Measurements from ENCODE around the gene MAPK11. TPM values are rescaled to one million over a fixed set of nuclear protein-coding genes. Genes with fewer than 3 reads are reported as not detected.
A peak's percentile ranks its signal among the peaks of the same experiment; 100 is the strongest.

MAPK11 gene
- total RNA-seq, 1 experiment from 2014 or later = 7.6 TPM

- Histone ChIP-seq H3K9ac (ENCODE audit: low read length) (no peak overlapping the region), H4K20me1 (ENCODE audit: low read length) (no peaks in the 10 kb centered on the region), H3K27me3 (ENCODE audit: low read length) (no peaks in the 10 kb centered on the region), H3K9me3 (ENCODE audit: low read length) (no peaks in the 10 kb centered on the region), H3K27ac (ENCODE audit: low read length) (no peak overlapping the region), H3K36me3 (ENCODE audit: low read depth, low read length) (peaks cover 26% of the 10 kb centered on the region), H3K9me2 (replicated peaks; ENCODE audit: low read length) (no peaks in the 10 kb centered on the region), H3K4me3 (ENCODE audit: low read length) (no peak overlapping the region), H3F3A (ENCODE audit: low read length, unreplicated experiment) (no peaks in the 10 kb centered on the region), H3K4me2 (ENCODE audit: low read length) (no peak overlapping the region), H3K79me2 (ENCODE audit: low read length) (peaks cover 2% of the 10 kb centered on the region), H2AFZ (ENCODE audit: low read length) (no peak overlapping the region), H3K4me1 (ENCODE audit: insufficient read depth, low read length) (peaks cover 4% of the 10 kb centered on the region)
- DNase-seq (peak; percentile 16), ATAC-seq (no peak)
- intact Hi-C loops (cut with micrococcal nuclease) = no loop called here
- TF ChIP-seq CTCF (conservative IDR thresholded peaks at IDR 0.05; ENCODE audit: low read depth, low read length) (peak; percentile 63), EZH2 (IDR thresholded peaks at IDR 0.05; ENCODE audit: low read length, unreplicated experiment) (no peak)
- no TSS peak for BruUV-seq (replicated peaks)
- ChIA-PET CTCF (interaction anchor here (0.5 to 1.0 kb wide), 2 partner anchors 29 to 56 kb away, joined by 4 read pairs; no protein-coding TSS in a partner anchor), POLR2A (ENCODE audit: unreplicated experiment) (no interaction called here)
Observed at GRCh38 chr22:50276143-50276542, 6.0 kb upstream of the MAPK11 start.

GRCh38 chr22:50275181-50276055 lies 5.2 kb upstream of the MAPK11 start:
- DNase-seq (no peak), ATAC-seq (no peak)
- POLR2A ChIA-PET (ENCODE audit: unreplicated experiment) = no interaction called here
- Histone ChIP-seq H3K9me2 (replicated peaks; ENCODE audit: low read length) (no peaks in the 10 kb centered on the region), H3K27me3 (ENCODE audit: low read length) (no peaks in the 10 kb centered on the region), H3K4me3 (ENCODE audit: low read length) (no peak overlapping the region), H3K27ac (ENCODE audit: low read length) (no peak overlapping the region), H3K4me2 (ENCODE audit: low read length) (no peak overlapping the region), H2AFZ (ENCODE audit: low read length) (no peak overlapping the region), H3K79me2 (ENCODE audit: low read length) (no peaks in the 10 kb centered on the region), H3K9me3 (ENCODE audit: low read length) (no peaks in the 10 kb centered on the region), H4K20me1 (ENCODE audit: low read length) (no peaks in the 10 kb centered on the region), H3K4me1 (ENCODE audit: insufficient read depth, low read length) (peaks cover 11% of the 10 kb centered on the region), H3K9ac (ENCODE audit: low read length) (no peak overlapping the region), H3F3A (ENCODE audit: low read length, unreplicated experiment) (no peaks in the 10 kb centered on the region), H3K36me3 (ENCODE audit: low read depth, low read length) (peaks cover 22% of the 10 kb centered on the region)
- intact Hi-C loops (cut with micrococcal nuclease) = no loop called here
- CTCF ChIA-PET = interaction anchor here (1.0 kb wide), 1 partner anchor 30 kb away, joined by 4 read pairs; no protein-coding TSS in a partner anchor
- BruUV-seq (replicated peaks) = TSS peak; percentile 48
- TF ChIP-seq CTCF (conservative IDR thresholded peaks at IDR 0.05; ENCODE audit: low read depth, low read length) (no peak), EZH2 (IDR thresholded peaks at IDR 0.05; ENCODE audit: low read length, unreplicated experiment) (no peak), EZH2phosphoT487 (IDR thresholded peaks at IDR 0.05; ENCODE audit: borderline replicate concordance, low read length) (no peak)

- H3K36me3 ChIP-seq (ENCODE audit: low read depth, low read length) = peaks cover 22% of the 10 kb centered on the region
- H3K4me3 ChIP-seq (ENCODE audit: low read length) = no peak overlapping the region
- CTCF ChIA-PET = no interaction called here
- H3F3A ChIP-seq (ENCODE audit: low read length, unreplicated experiment) = no peaks in the 10 kb centered on the region
- BruUV-seq (replicated peaks) = no TSS peak
- no peak overlapping the region for H3K27ac ChIP-seq (ENCODE audit: low read length)
- intact Hi-C loops (cut with micrococcal nuclease) = loop anchor here (5.0 kb wide), 1 partner anchor 68 kb away; the partner anchor contains the start of gene PPP6R2
- H3K9me3 ChIP-seq (ENCODE audit: low read length) = no peaks in the 10 kb centered on the region
- no peak overlapping the region for H3K4me2 ChIP-seq (ENCODE audit: low read length)
- ATAC-seq (no peak), DNase-seq (no peak)
- no peaks in the 10 kb centered on the region for H3K9me2 ChIP-seq (replicated peaks; ENCODE audit: low read length)
- no peak overlapping the region for H2AFZ ChIP-seq (ENCODE audit: low read length)
- TF ChIP-seq EZH2 (IDR thresholded peaks at IDR 0.05; ENCODE audit: low read length, unreplicated experiment) = no peak
- TF ChIP-seq CTCF (conservative IDR thresholded peaks at IDR 0.05; ENCODE audit: low read depth, low read length) = no peak
- TF ChIP-seq EZH2phosphoT487 (IDR thresholded peaks at IDR 0.05; ENCODE audit: borderline replicate concordance, low read length) = no peak
- POLR2A ChIA-PET (ENCODE audit: unreplicated experiment) = no interaction called here
- H3K9ac ChIP-seq (ENCODE audit: low read length) = no peak overlapping the region
- H4K20me1 ChIP-seq (ENCODE audit: low read length) = no peaks in the 10 kb centered on the region
- no peaks in the 10 kb centered on the region for H3K79me2 ChIP-seq (ENCODE audit: low read length)
- H3K4me1 ChIP-seq (ENCODE audit: insufficient read depth, low read length) = peaks cover 11% of the 10 kb centered on the region
- no peaks in the 10 kb centered on the region for H3K27me3 ChIP-seq (ENCODE audit: low read length)
Observed at GRCh38 chr22:50274771-50275170, 4.6 kb upstream of the MAPK11 start.
